ENCODE results near the gene SIRPG.
"Not testable (repeated sequence)": the region's sequence is repeated elsewhere in the genome, so short reads cannot be mapped to it uniquely, and the experiment has no call there.

SIRPG gene

DNA sequence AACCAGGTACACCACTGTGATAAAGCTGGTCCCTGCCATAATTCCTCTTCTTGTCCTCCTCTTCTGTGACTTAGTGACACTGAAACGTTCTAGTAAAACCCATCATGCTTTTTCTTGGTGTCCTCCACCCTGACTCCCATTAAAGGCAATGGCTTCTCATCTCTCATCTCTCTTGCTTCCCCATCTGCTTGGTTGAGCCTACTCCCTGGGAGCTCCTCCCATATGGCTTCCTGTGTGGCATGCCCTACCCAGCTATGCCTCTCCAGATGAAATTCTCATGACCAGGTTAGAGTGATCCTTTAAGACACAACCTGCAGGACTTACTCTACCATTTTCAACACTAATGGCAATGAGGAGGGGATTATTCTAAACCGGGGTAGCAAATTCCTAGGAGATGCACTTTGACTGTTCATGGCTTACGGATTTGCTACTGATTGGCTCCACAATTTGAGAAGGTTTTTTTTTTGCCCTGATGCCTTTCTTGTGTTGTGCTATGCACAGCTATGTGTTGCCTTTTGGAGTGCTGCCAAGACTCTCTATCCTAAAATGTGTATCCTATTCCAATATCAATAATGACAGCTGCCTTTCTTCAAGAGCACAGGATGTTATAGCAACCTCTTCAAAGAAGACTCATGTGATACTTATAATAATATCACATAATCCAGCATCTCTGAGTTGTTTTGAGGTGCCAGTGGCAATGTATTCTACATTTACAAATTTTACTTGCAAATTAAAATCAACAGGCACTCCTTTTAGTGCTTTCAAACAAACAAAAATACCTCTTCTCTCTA, 6.1 kb downstream of the SIRPG start:
- H3K36me3 ChIP-seq: no peaks in the 10 kb centered on the region
- H3K4me1 ChIP-seq: peaks cover 19 to 37% (median 29%) of the 10 kb centered on the region in 10 experiments; a peak in 19 of 20 replicates
- TF ChIP-seq Cebpa-rat (IDR thresholded peaks at IDR 0.05): no peak
- no peaks in the 10 kb centered on the region for H3K27me3 ChIP-seq
- no peaks in the 10 kb centered on the region for H4K20me1 ChIP-seq
- H3K4me3 ChIP-seq: no peak overlapping the region
- H3K9me3 ChIP-seq (replicated peaks in 1 of 11): peaks cover 0 to 11% (median 7%) of the 10 kb centered on the region in 11 experiments; a peak in 9 of 22 replicates
- peak overlapping the region in 10 of 11 experiments; percentile 1 to 45 (median 20); a peak in 17 of 22 replicates for H3K4me2 ChIP-seq
- no peak overlapping the region for H3K27ac ChIP-seq
- no peak overlapping the region for H3K9ac ChIP-seq

- no peak for TF ChIP-seq Cebpa-rat (IDR thresholded peaks at IDR 0.05)
- peaks cover 0 to 9% (median 0%) of the 10 kb centered on the region in 11 experiments; a peak in 1 of 22 replicates for H3K9me3 ChIP-seq (replicated peaks in 1 of 11)
- H3K4me2 ChIP-seq: peak overlapping the region in 2 of 11 experiments; percentile 56 to 60; a peak in 1 of 22 replicates
Measured at GRCh38 chr20:1648101-1648500, 9.5 kb downstream of the SIRPG start.

GRCh38 chr20:1646975-1647431, 10.6 kb downstream of the SIRPG start:
- no peak overlapping the region for H3K4me3 ChIP-seq
- peaks cover 0 to 19% (median 0%) of the 10 kb centered on the region in 11 experiments; a peak in 4 of 22 replicates for H3K9me3 ChIP-seq (replicated peaks in 1 of 11)
- no peak overlapping the region for H3K27ac ChIP-seq
- no peak overlapping the region for H3K9ac ChIP-seq
- no peak for TF ChIP-seq Cebpa-rat (IDR thresholded peaks at IDR 0.05)
- no peaks in the 10 kb centered on the region for H3K27me3 ChIP-seq
- no peaks in the 10 kb centered on the region for H4K20me1 ChIP-seq
- peaks cover 7 to 52% (median 40%) of the 10 kb centered on the region in 10 experiments; a peak in 19 of 20 replicates for H3K4me1 ChIP-seq
- no peaks in the 10 kb centered on the region for H3K36me3 ChIP-seq
- no peak overlapping the region for H3K4me2 ChIP-seq

More at GRCh38 chr20:1648101-1648500, 9.5 kb downstream of the SIRPG start:
- H3K9ac ChIP-seq: no peak overlapping the region
- H3K27me3 ChIP-seq: no peaks in the 10 kb centered on the region
- H3K36me3 ChIP-seq: no peaks in the 10 kb centered on the region
- no peak overlapping the region for H3K4me3 ChIP-seq
- no peak overlapping the region for H3K27ac ChIP-seq
- no peaks in the 10 kb centered on the region for H4K20me1 ChIP-seq
- peaks cover 12 to 59% (median 47%) of the 10 kb centered on the region in 10 experiments; a peak in 19 of 20 replicates for H3K4me1 ChIP-seq

DNA sequence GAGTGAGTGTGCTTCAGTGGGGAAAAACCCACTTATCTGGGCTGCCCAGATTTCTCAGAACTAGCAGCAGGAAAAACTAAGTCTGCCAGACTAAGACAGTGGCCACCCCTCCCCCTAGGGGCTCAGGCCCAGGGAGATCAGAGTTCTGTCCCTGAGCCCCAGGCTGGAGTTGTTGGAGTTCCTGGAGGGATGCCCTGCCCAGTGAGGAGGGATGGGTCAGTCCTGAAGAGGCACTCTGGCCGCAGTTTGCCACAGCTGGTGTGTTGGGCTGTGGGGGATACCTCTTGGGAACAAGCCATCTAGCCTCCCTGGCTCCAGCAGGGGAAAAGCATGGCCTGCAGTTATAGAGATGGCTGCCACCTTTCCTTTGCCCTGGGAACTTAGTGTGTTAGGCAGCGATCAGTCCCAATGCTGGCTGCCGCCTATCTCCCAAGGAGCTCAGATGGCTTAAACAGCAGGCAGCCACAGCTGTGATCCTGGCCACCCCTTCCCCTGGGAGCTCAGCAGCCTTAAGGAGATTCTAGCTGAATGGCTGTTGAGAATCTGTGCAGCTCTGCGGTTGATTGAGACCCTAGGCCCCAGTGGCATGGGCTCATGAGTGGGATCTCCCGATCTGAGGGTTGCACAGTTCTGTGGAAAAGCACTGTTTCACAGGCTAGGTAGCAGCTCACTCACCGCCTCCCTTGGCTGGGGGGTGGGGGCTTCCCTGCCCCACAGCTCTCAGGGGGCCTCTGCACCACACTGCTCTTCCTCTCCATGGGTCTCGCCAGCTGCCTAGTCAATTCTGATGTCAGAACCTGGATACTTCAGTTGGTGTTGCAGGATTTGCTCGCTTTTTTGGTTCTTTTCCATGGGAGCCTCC, 13.2 kb downstream of the SIRPG start:
- Histone ChIP-seq H3K27ac (peak overlapping the region in 3 of 11 experiments; percentile 35 to 51 (median 42); a peak in 4 of 22 replicates), H3K4me1 (peaks cover 12 to 48% (median 36%) of the 10 kb centered on the region in 10 experiments), H3K4me3 (no peak overlapping the region), H3K4me2 (peak overlapping the region in 9 of 11 experiments; percentile 48 to 88 (median 78); a peak in 18 of 22 replicates), H3K9me3 (replicated peaks in 1 of 11) (peaks cover 5 to 40% (median 13%) of the 10 kb centered on the region in 11 experiments; a peak in 17 of 22 replicates), H3K27me3 (no peaks in the 10 kb centered on the region), H3K9ac (peak overlapping the region in 2 of 11 experiments; percentile 6 to 16; a peak in 1 of 22 replicates), H3K36me3 (no peaks in the 10 kb centered on the region), H4K20me1 (no peaks in the 10 kb centered on the region)
- no peak for TF ChIP-seq Cebpa-rat (IDR thresholded peaks at IDR 0.05)

DNA sequence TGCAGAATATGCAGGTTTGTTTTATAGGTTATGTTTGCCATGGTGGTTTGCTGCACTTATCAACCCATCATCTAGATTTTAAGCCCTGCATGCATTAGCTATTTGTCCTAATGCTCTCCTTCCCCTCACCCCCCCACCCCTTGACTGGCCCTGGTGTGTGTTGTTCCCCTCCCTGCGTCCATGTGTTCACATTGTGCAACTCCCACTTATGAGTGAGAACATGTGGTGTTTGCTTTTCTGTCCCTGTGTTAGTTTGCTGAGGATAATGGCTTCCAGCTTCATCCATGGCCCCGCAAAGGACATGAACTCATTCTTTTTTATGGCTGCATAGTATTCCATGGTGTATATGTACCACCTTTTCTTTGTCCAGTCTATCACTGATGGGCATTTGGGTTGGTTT, 18.9 kb downstream of the SIRPG start:
- Histone ChIP-seq H3K9me3 (replicated peaks in 1 of 11) (peaks cover 5 to 43% (median 14%) of the 10 kb centered on the region in 11 experiments; a peak in 19 of 22 replicates), H3K4me1 (peaks cover 0 to 12% (median 9%) of the 10 kb centered on the region in 10 experiments; a peak in 18 of 20 replicates)
- H4K20me1 ChIP-seq, H3K36me3 ChIP-seq, H3K9ac ChIP-seq, H3K27ac ChIP-seq, H3K27me3 ChIP-seq, H3K4me3 ChIP-seq, H3K4me2 ChIP-seq: not testable (repeated sequence)

DNA sequence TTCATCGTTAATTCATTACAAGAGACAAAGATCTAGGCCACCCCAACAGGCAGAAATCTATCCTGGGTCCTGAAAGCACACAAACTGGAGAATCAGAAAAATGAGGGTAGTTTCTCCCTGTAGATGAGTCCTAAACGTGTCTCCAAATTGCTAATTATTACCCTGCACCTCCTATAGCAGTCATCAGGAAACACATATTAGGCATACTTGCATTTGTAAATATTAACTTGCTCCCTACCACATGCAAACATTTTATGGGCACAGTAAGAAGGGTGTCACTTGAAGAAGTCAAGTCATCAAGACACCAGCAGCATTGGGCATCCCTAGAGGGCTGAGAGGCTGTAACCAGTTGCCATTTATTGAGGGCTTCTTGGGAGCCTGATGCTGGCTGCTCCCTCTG, 19.8 kb downstream of the SIRPG start:
- Histone ChIP-seq H4K20me1 (no peaks in the 10 kb centered on the region), H3K9me3 (replicated peaks in 1 of 11) (peaks cover 5 to 34% (median 14%) of the 10 kb centered on the region in 11 experiments; a peak in 19 of 22 replicates), H3K4me1 (peaks cover 0 to 12% (median 9%) of the 10 kb centered on the region in 10 experiments; a peak in 18 of 20 replicates), H3K27me3 (no peaks in the 10 kb centered on the region), H3K36me3 (no peaks in the 10 kb centered on the region), H3K4me3 (no peak overlapping the region), H3K27ac (no peak overlapping the region), H3K4me2 (no peak overlapping the region), H3K9ac (no peak overlapping the region)
- no peak for TF ChIP-seq Cebpa-rat (IDR thresholded peaks at IDR 0.05)

DNA sequence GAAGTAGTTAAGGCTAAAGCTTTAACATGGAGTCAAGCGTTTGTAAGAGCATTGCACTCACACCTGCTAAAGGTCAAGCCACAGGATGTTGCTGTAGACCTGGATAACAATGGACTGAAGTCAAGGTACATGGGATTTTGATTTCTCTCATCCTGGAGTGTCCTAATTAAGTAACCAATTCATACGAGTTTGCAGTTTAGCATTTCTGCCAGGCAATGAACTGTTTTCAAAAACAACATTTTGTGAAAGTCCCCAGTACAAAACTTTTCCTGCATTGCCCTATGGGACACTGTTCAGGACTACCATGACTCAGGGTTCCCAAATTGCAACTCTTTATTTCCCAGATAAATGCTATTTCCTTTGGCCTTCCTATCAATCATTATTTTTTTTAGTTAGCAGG, 20.4 kb downstream of the SIRPG start:
- Histone ChIP-seq H3K4me2 (no peak overlapping the region), H3K4me1 (peaks cover 0 to 12% (median 9%) of the 10 kb centered on the region in 10 experiments; a peak in 18 of 20 replicates)
- TF ChIP-seq Cebpa-rat (IDR thresholded peaks at IDR 0.05): no peak

DNA sequence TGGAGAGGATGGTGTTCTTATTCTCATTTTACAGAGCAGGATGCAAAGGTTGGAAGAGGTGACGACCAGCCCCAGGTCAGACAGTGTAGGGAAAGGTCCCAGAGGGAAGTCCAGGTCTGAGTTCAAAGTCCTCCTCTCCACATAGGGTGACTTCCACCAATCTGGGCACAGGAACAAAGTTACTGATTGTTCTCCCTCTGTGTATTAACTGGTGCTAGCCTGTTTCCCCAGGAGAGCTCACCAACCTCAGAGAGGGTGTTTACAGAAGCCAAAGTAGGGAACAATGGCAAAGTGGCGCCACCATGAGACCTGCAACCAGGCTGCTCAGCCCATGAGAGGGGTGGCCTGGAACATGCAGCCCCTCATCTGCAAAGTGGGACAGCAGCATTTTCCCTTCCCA, 21.0 kb downstream of the SIRPG start:
- H3K9ac ChIP-seq: no peak overlapping the region
- no peak overlapping the region for H3K4me3 ChIP-seq
- H3K9me3 ChIP-seq (replicated peaks in 1 of 11): peaks cover 5 to 23% (median 8%) of the 10 kb centered on the region in 11 experiments; a peak in 19 of 22 replicates
- no peaks in the 10 kb centered on the region for H4K20me1 ChIP-seq
- no peak for TF ChIP-seq Cebpa-rat (IDR thresholded peaks at IDR 0.05)
- H3K4me1 ChIP-seq: peaks cover 3 to 15% (median 11%) of the 10 kb centered on the region in 10 experiments; a peak in 18 of 20 replicates
- H3K4me2 ChIP-seq: no peak overlapping the region
- H3K27me3 ChIP-seq: no peaks in the 10 kb centered on the region
- H3K27ac ChIP-seq: no peak overlapping the region
- no peaks in the 10 kb centered on the region for H3K36me3 ChIP-seq

More for the DNA sequence above, 20.4 kb downstream of the SIRPG start:
- no peaks in the 10 kb centered on the region for H3K36me3 ChIP-seq
- peaks cover 5 to 29% (median 14%) of the 10 kb centered on the region in 11 experiments; a peak in 19 of 22 replicates for H3K9me3 ChIP-seq (replicated peaks in 1 of 11)
- no peak overlapping the region for H3K9ac ChIP-seq
- no peak overlapping the region for H3K27ac ChIP-seq
- H4K20me1 ChIP-seq: no peaks in the 10 kb centered on the region
- H3K27me3 ChIP-seq: no peaks in the 10 kb centered on the region
- H3K4me3 ChIP-seq: no peak overlapping the region

All from BLaER1 treated with 17β-estradiol and CSF1 and Interleukin-3, amounts not matched to agents 10 nM and 100 nM (cell line).